Endothelial cell of umbilical vein (primary cell): ENCODE results near the gene ADGRE3. TPM values are rescaled to one million over a fixed set of nuclear protein-coding genes. Genes with fewer than 3 reads are reported as not detected.

Experiments
- BruUV-seq: library from RNA; stranded (reverse); fragments of 400-500 nt; replicated peaks from 2 replicates; lab custom pipeline; 2021; lab: Mats Ljungman, UMichigan
- CTCF ChIA-PET: fragments of 300-600, 350-600 bp; sonication (Branson Sonifier 250); formaldehyde crosslinking; loops from one replicate; lab custom pipeline; 2021; ENCODE audit warnings: antibody characterized with exemption, inconsistent platforms; lab: Charles Lee
- POLR2A ChIA-PET: fragments of 300-600, 350-600 bp; sonication (Branson Sonifier 250); formaldehyde crosslinking; loops from one replicate; lab custom pipeline; 2021; ENCODE audit warnings: antibody characterized with exemption, inconsistent platforms; lab: Charles Lee
- DNase-seq: peaks from one replicate; pipeline ENCODE4 v3.0.0-alpha.2; 2011; ENCODE audit warnings: low read depth, low spot score
- FAIRE-seq: peaks from 2 replicates; lab custom pipeline; 2011; peaks lifted over from hg19 to GRCh38; lab: Jason Lieb, UNC
- H2AFZ ChIP-seq: 2 replicates; pipeline ENCODE4 v1.6.0; 2012; ENCODE audit warnings: low read depth, low read length, control low read depth, inconsistent platforms
- H3K27ac ChIP-seq: 2 replicates; pipeline ENCODE4 v1.5.1; 2011; ENCODE audit warnings: low read depth, mild to moderate bottlenecking, control low read depth, low read length, moderate library complexity; ENCODE audit not compliant: insufficient read depth
- H3K27me3 ChIP-seq, 2 experiments: 2 replicates each; pipeline versions ENCODE4 v1.6.0 to v1.6.1; 2011; ENCODE audit warnings: low read length in 2 of 2, mixed read lengths in 1 of 2; ENCODE audit not compliant: control insufficient read depth in 2 of 2, insufficient read depth in 2 of 2
- H3K36me3 ChIP-seq, 2 experiments: 2 replicates in 1 of 2; 3 replicates in 1 of 2; pipeline ENCODE4 v1.5.1; 2011; ENCODE audit warnings: low read length in 2 of 2, mild to moderate bottlenecking in 1 of 2, moderate library complexity in 1 of 2; ENCODE audit not compliant: control insufficient read depth in 2 of 2, insufficient read depth in 2 of 2; ENCODE audit errors: extremely low read depth in 1 of 2
- H3K4me1 ChIP-seq: 3 replicates; pipeline ENCODE4 v1.5.1; 2011; ENCODE audit warnings: mild to moderate bottlenecking, low read length; ENCODE audit not compliant: control insufficient read depth, insufficient read depth; ENCODE audit errors: extremely low read depth
- H3K4me2 ChIP-seq: 2 replicates; pipeline ENCODE4 v1.6.1; 2011; ENCODE audit warnings: low read length, control low read depth, mixed read lengths; ENCODE audit not compliant: insufficient read depth
- H3K4me3 ChIP-seq, 3 experiments: fragments of 200-600 bp in 1 of 3; sonication (generic), shearing (Covaris generic) in 1 of 3; replicated peaks in 1 of 3; 2 replicates each; pipeline ENCODE4 v1.5.1; 2011 to 2016; ENCODE audit warnings: control low read depth in 3 of 3, low read length in 3 of 3, mild to moderate bottlenecking in 2 of 3, inconsistent platforms in 1 of 3, low read depth in 1 of 3, moderate library complexity in 1 of 3; ENCODE audit not compliant: insufficient read depth in 1 of 3
- H3K79me2 ChIP-seq: 2 replicates; pipeline ENCODE4 v1.6.0; 2012; ENCODE audit warnings: low read length, inconsistent platforms; ENCODE audit not compliant: control insufficient read depth, insufficient read depth
- H3K9ac ChIP-seq: replicated peaks from 2 replicates; pipeline ENCODE3; 2011; ENCODE audit warnings: low read length, control low read depth; ENCODE audit not compliant: insufficient read depth; ENCODE audit errors: extremely low read depth
- H3K9me1 ChIP-seq: replicated peaks from 3 replicates; pipeline ENCODE4 v1.6.0; 2011; ENCODE audit warnings: mild to moderate bottlenecking, low read length; ENCODE audit not compliant: control insufficient read depth, insufficient read depth; ENCODE audit errors: extremely low read depth
- H3K9me3 ChIP-seq: replicated peaks from 2 replicates; pipeline ENCODE4 v1.5.1; 2012; ENCODE audit warnings: low read length, inconsistent platforms; ENCODE audit not compliant: control insufficient read depth, insufficient read depth
- H4K20me1 ChIP-seq: replicated peaks from 2 replicates; pipeline ENCODE3; 2011; ENCODE audit warnings: mild to moderate bottlenecking, low read length; ENCODE audit not compliant: control insufficient read depth, insufficient read depth; ENCODE audit errors: extremely low read depth
- EZH2 ChIP-seq: IDR thresholded peaks from 2 replicates; pipeline ENCODE4 v1.6.1; 2012; ENCODE audit warnings: borderline replicate concordance, low read depth, mild to moderate bottlenecking, moderate library complexity, low read length, inconsistent platforms; ENCODE audit not compliant: severe bottlenecking
- FOS ChIP-seq: IDR thresholded peaks from 2 replicates; pipeline ENCODE4 v1.6.1; 2011; ENCODE audit warnings: mild to moderate bottlenecking, low read length, moderate library complexity, borderline replicate concordance; ENCODE audit not compliant: insufficient read depth
- GATA2 ChIP-seq: IDR thresholded peaks from 2 replicates; pipeline ENCODE4 v1.7.0; 2011; ENCODE audit warnings: low read depth, mild to moderate bottlenecking, moderate library complexity, mixed read lengths, low read length; ENCODE audit not compliant: insufficient read length, insufficient read depth
- JUN ChIP-seq: IDR thresholded peaks from 2 replicates; pipeline ENCODE4 v1.6.1; 2011; ENCODE audit warnings: borderline replicate concordance, low read depth; ENCODE audit not compliant: insufficient read length, insufficient read depth
- MAX ChIP-seq: IDR thresholded peaks from 2 replicates; pipeline ENCODE4 v1.6.1; 2011; ENCODE audit not compliant: insufficient read depth, insufficient read length
- MYC ChIP-seq: IDR thresholded peaks from one replicate; pipeline ENCODE4 v1.6.1; 2011; ENCODE audit warnings: mild to moderate bottlenecking, low read depth, low read length
- POLR2A ChIP-seq: IDR thresholded peaks from 2 replicates; pipeline ENCODE4 v1.6.1; 2012; ENCODE audit warnings: low read depth, mild to moderate bottlenecking, control low read depth, low read length
- POLR2AphosphoS5 ChIP-seq: IDR thresholded peaks from 2 replicates; pipeline ENCODE4 v1.6.1; 2012; ENCODE audit warnings: low read depth, mild to moderate bottlenecking, control low read depth, low read length, moderate library complexity; ENCODE audit not compliant: insufficient read depth
- dilution Hi-C: fragments of 300-500 bp; cut with MboI; formaldehyde crosslinking; loops from one replicate; pipeline ENCODE4 v1.15.0; 2019; ENCODE audit warnings: low sequenced_read_pairs; ENCODE audit not compliant: extremely low pct_ligation_motif_present
- intact Hi-C: fragments of 100-400 bp; cut with micrococcal nuclease; formaldehyde crosslinking; loops from one replicate; pipeline ENCODE4 v1.10.0; 2022
- polyA plus RNA-seq, 4 experiments: library from polyadenylated mRNA; depleted of rRNA in 3 of 4; stranded (reverse) in 3 of 4; unstranded in 1 of 4; fragments of >200 nt; gene quantifications; 2 replicates each; pipeline versions ENCODE4 v1.2.1 to v1.2.3, GENCODE V29; 2011 to 2012; ENCODE audit warnings: missing spikeins in 1 of 4
- total RNA-seq: library from RNA; stranded (reverse); gene quantifications from 2 replicates; pipeline ENCODE4 v1.2.3, GENCODE V29; 2021
- TF ChIP-seq, protein P1 (sequence below), 2 donors: IDR thresholded peaks; 1 replicate in 1 of 2; 2 replicates in 1 of 2; pipeline ENCODE4 v1.5.1; 2011; ENCODE audit warnings: low read length in 2 of 2, mild to moderate bottlenecking in 2 of 2, moderate library complexity in 2 of 2, control low read depth in 1 of 2, inconsistent platforms in 1 of 2, low read depth in 1 of 2; ENCODE audit not compliant: insufficient read depth in 1 of 2; ENCODE audit errors: extremely low read depth in 1 of 2

The ADGRE3 gene
- total and polyA plus RNA-seq, 2 donors (not counting 3 experiments of a cell fraction or from before 2014, with no cell fraction given) = not detected

- Histone ChIP-seq H3K4me3 (no peak overlapping the region), H3K79me2 (no peaks in the 10 kb centered on the region), H4K20me1 (no peaks in the 10 kb centered on the region), H3K27ac (no peak overlapping the region), H3K4me2 (no peak overlapping the region), H3K9ac (no peak overlapping the region), H3K9me1 (no peaks in the 10 kb centered on the region), H3K27me3 (no peaks in the 10 kb centered on the region), H3K36me3 (no peaks in the 10 kb centered on the region), H3K9me3 (no peaks in the 10 kb centered on the region), H2AFZ (no peak overlapping the region), H3K4me1 (no peaks in the 10 kb centered on the region)
- CTCF ChIA-PET = no interaction called here
- POLR2A ChIA-PET = no interaction called here
- BruUV-seq = no TSS peak
- FAIRE-seq (no peak), DNase-seq (no peak)
- intact Hi-C loops (no loop called here), dilution Hi-C loops (no loop called here)
- no peak for TF ChIP-seq MAX
- TF ChIP-seq, protein P1, sequence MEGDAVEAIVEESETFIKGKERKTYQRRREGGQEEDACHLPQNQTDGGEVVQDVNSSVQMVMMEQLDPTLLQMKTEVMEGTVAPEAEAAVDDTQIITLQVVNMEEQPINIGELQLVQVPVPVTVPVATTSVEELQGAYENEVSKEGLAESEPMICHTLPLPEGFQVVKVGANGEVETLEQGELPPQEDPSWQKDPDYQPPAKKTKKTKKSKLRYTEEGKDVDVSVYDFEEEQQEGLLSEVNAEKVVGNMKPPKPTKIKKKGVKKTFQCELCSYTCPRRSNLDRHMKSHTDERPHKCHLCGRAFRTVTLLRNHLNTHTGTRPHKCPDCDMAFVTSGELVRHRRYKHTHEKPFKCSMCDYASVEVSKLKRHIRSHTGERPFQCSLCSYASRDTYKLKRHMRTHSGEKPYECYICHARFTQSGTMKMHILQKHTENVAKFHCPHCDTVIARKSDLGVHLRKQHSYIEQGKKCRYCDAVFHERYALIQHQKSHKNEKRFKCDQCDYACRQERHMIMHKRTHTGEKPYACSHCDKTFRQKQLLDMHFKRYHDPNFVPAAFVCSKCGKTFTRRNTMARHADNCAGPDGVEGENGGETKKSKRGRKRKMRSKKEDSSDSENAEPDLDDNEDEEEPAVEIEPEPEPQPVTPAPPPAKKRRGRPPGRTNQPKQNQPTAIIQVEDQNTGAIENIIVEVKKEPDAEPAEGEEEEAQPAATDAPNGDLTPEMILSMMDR (IDR thresholded peaks at IDR 0.05; ENCODE audit: extremely low read depth in 1 of 2, insufficient read depth in 1 of 2, low read depth in 1 of 2, low read length in 2 of 2) = no peak
- no peak for TF ChIP-seq FOS
- TF ChIP-seq POLR2AphosphoS5 = no peak
- TF ChIP-seq EZH2 = no peak
- TF ChIP-seq MYC = no peak
- TF ChIP-seq JUN = no peak
- TF ChIP-seq POLR2A = no peak
- TF ChIP-seq GATA2 = no peak
Measured at GRCh38 chr19:14678199-14678598, 3.6 kb upstream of the ADGRE3 start.
